Transverse colon (tissue), 4 donors: ENCODE data around the gene SDK1. TPM values are rescaled to one million over a fixed set of nuclear protein-coding genes. Genes with fewer than 3 reads are reported as not detected.

ENCODE experiments used
- DNase-seq: peaks from one replicate; pipeline ENCODE4 v3.0.0-alpha.2; 2019
- H3K27ac ChIP-seq, 4 donors: fragments of 200-600 bp; sonication (generic); 2 replicates each; pipeline ENCODE4 v1.5.1; 2016 to 2018; ENCODE audit warnings: inconsistent platforms in 4 of 4
- H3K27me3 ChIP-seq: fragments of 200-600 bp; sonication (generic); 2 replicates; pipeline ENCODE4 v1.5.1; 2017; ENCODE audit warnings: inconsistent platforms
- H3K36me3 ChIP-seq, 4 donors: fragments of 200-600 bp; sonication (generic); 2 replicates each; pipeline ENCODE4 v1.5.1; 2017 to 2019; ENCODE audit warnings: inconsistent platforms in 4 of 4
- H3K4me1 ChIP-seq, 4 donors: fragments of 200-600 bp; sonication (generic); 2 replicates each; pipeline ENCODE4 v1.5.1; 2017 to 2020; ENCODE audit warnings: inconsistent platforms in 4 of 4
- H3K4me3 ChIP-seq, 4 donors: fragments of 200-600 bp; sonication (generic); 1 replicate in 1 of 4; 2 replicates in 3 of 4; pipeline versions ENCODE4 v1.5.1 to v1.6.1; 2017 to 2019; ENCODE audit warnings: inconsistent platforms in 4 of 4
- H3K9me3 ChIP-seq, 2 donors: fragments of 200-600 bp; sonication (generic); 2 replicates each; pipeline ENCODE4 v1.5.1; 2017 to 2019; ENCODE audit warnings: inconsistent platforms in 2 of 2
- CTCF ChIP-seq, 5 experiments: fragments of 200-600 bp in 3 of 5; fragments of 450-650 bp in 2 of 5; sonication (generic) in 3 of 5; IDR thresholded peaks; 1 replicate in 2 of 5; 2 replicates in 3 of 5; pipeline ENCODE4 v1.5.1; 2016 to 2017; ENCODE audit warnings: antibody characterized with exemption in 5 of 5, inconsistent platforms in 3 of 5, mild to moderate bottlenecking in 2 of 5, moderate library complexity in 1 of 5
- EP300 ChIP-seq: sonication (generic); formaldehyde crosslinking; IDR thresholded peaks from one replicate; pipeline ENCODE4 v1.6.1; 2017; ENCODE audit warnings: antibody characterized with exemption, low read depth
- POLR2A ChIP-seq: fragments of 450-650 bp; IDR thresholded peaks from one replicate; pipeline ENCODE4 v1.6.1; 2016; ENCODE audit warnings: antibody characterized with exemption, mild to moderate bottlenecking, moderate library complexity
- POLR2AphosphoS5 ChIP-seq, 3 donors: sonication (generic); formaldehyde crosslinking; IDR thresholded peaks; one replicate each; pipeline ENCODE4 v1.6.1; 2016; ENCODE audit warnings: antibody characterized with exemption in 3 of 3
- WGBS, 2 donors: methylation state at CpG; one replicate each; pipeline ENCODE4 v1.1.5; 2018; ENCODE audit warnings: low coverage in 1 of 2; 5-methylcytosine and 5-hydroxymethylcytosine counted together
- in situ Hi-C, 4 donors: fragments of 200-750 bp; cut with MboI; loops; one replicate each; pipeline versions ENCODE4 v1.15.0 to v1.15.1; 2017; ENCODE audit warnings: low sequenced_read_pairs in 3 of 4, low pct_ligation_motif_present in 1 of 4, low pct_unique_long_range_greater_than_20kb in 1 of 4
- intact Hi-C: fragments of 100-400 bp; cut with DNase I; formaldehyde crosslinking; loops from one replicate; pipeline ENCODE4 v1.15.1; 2023; ENCODE audit warnings: low total_unique reads
- total RNA-seq, 4 donors: library from RNA; depleted of rRNA; stranded (reverse); fragments of >200 nt; gene quantifications; one replicate each; pipeline ENCODE4 v1.1.0, GENCODE V29; 2016

The SDK1 gene
- total RNA-seq, 4 donors from 2014 or later = 4.0 to 8.6 (median 5.4) TPM

- Histone ChIP-seq H3K36me3 (no peaks in the 10 kb centered on the region), H3K4me1 (no peaks in the 10 kb centered on the region), H3K9me3 (no peaks in the 10 kb centered on the region)
Measured at GRCh38 chr7:3321206-3321605, 20.2 kb downstream of the SDK1 start.

GRCh38 chr7:3321745-3322144 is 20.7 kb downstream of the SDK1 start:
- H3K27ac ChIP-seq = no peak overlapping the region

More at GRCh38 chr7:3321206-3321605, 20.2 kb downstream of the SDK1 start:
- TF ChIP-seq CTCF (IDR thresholded peaks at IDR 0.05) (no peak), POLR2A (no peak), POLR2AphosphoS5 (IDR thresholded peaks at IDR 0.05) (no peak), EP300 (no peak)
- peaks cover 3% of the 10 kb centered on the region for H3K27me3 ChIP-seq
- no peak overlapping the region for H3K4me3 ChIP-seq
- no peak for DNase-seq
- WGBS, 2 donors = 46 to 66% methylated on average over 4 of the region's 4 CpGs
- H3K27ac ChIP-seq = no peak overlapping the region
- intact Hi-C loops = no loop called here
- in situ Hi-C loops = loop anchor here in 1 of 4 donors (25.0 kb wide), 1 partner anchor 566 kb away; no protein-coding TSS in a partner anchor

GRCh38 chr7:3326246-3326645 is 25.2 kb downstream of the SDK1 start:
- Histone ChIP-seq H3K9me3 (no peaks in the 10 kb centered on the region), H3K36me3 (no peaks in the 10 kb centered on the region), H3K4me1 (no peaks in the 10 kb centered on the region), H3K4me3 (no peak overlapping the region), H3K27me3 (peaks cover 3% of the 10 kb centered on the region), H3K27ac (no peak overlapping the region)
- no peak for DNase-seq
- TF ChIP-seq POLR2AphosphoS5 (IDR thresholded peaks at IDR 0.05) (no peak), POLR2A (no peak), EP300 (no peak), CTCF (IDR thresholded peaks at IDR 0.05) (no peak)
- 75% methylated on average over 1 of the region's 1 CpG for WGBS, 2 donors
- in situ Hi-C loops (no loop called here), intact Hi-C loops (no loop called here)

More at GRCh38 chr7:3321745-3322144, 20.7 kb downstream of the SDK1 start:
- TF ChIP-seq CTCF (IDR thresholded peaks at IDR 0.05) (no peak), EP300 (no peak), POLR2A (no peak), POLR2AphosphoS5 (IDR thresholded peaks at IDR 0.05) (no peak)
- DNase-seq = no peak
- intact Hi-C loops = no loop called here
- H3K36me3 ChIP-seq = no peaks in the 10 kb centered on the region
- in situ Hi-C loops = loop anchor here in 1 of 4 donors (25.0 kb wide), 1 partner anchor 566 kb away; no protein-coding TSS in a partner anchor
- no peaks in the 10 kb centered on the region for H3K9me3 ChIP-seq
- no peaks in the 10 kb centered on the region for H3K4me1 ChIP-seq
- H3K27me3 ChIP-seq = peaks cover 3% of the 10 kb centered on the region
- H3K4me3 ChIP-seq = no peak overlapping the region
- 70 to 73% methylated on average over 3 of the region's 3 CpGs for WGBS, 2 donors

GRCh38 chr7:3327099-3327498 is 26.0 kb downstream of the SDK1 start:
- intact Hi-C loops = no loop called here
- H3K4me3 ChIP-seq = no peak overlapping the region

More at GRCh38 chr7:3327099-3327498, 26.0 kb downstream of the SDK1 start:
- WGBS, 2 donors = 69 to 80% methylated on average over 2 of the region's 2 CpGs
- in situ Hi-C loops = no loop called here
- Histone ChIP-seq H3K27ac (no peak overlapping the region), H3K27me3 (peaks cover 3% of the 10 kb centered on the region), H3K36me3 (no peaks in the 10 kb centered on the region), H3K4me1 (no peaks in the 10 kb centered on the region), H3K9me3 (no peaks in the 10 kb centered on the region)
- DNase-seq = no peak
- TF ChIP-seq POLR2A (no peak), POLR2AphosphoS5 (IDR thresholded peaks at IDR 0.05) (no peak), CTCF (IDR thresholded peaks at IDR 0.05) (no peak), EP300 (no peak)
